GM19438 (cell line): ENCODE measurements around the gene EXT2.

Source experiments
- ATAC-seq: cut with Tn5 transposase; IDR thresholded peaks from one replicate; pipeline ENCODE4 v1.9.1; 2021; ENCODE audit warnings: low read depth; ENCODE audit not compliant: unreplicated experiment

EXT2 gene

DNA sequence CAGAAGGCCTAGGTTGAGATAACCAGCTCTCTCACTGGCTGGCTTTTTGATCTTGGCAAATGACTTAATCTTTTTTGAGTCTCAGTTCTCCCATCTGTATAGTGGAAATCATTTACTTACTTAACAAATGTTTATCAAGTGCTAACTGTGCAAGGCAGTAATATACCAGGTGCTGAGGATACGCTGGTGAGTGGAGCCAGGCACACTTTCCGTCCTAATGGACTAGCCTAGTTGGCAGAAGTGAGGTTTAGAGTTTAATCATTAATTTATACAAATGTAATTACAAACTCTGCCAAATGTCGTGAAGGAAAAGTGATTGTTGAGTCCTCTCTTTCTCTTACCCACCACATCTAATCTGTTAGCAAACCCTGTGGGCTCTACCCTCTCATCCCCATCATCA, 33.3 kb downstream of the EXT2 start:
- ATAC-seq, result no peak

DNA sequence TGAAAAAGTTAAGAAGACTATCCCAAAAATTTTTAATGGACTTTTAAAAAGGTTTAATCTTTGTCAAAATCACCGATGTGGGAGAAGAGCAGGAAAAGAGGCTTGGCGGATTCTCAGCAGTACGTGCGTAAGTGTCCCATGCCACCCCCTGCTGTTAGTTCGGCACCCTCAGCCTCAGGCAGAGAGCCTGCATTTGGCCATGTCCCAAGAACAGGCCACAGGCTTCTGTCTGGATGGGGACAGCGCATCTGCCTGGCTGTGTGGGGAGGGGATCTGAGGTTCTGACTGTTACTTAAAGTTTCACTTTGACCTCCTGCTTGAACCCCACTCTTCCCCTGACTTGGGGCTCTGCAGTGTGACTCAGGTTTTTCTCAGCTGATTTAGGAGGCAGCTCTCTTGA, 35.3 kb downstream of the EXT2 start:
- ATAC-seq, result no peak

DNA sequence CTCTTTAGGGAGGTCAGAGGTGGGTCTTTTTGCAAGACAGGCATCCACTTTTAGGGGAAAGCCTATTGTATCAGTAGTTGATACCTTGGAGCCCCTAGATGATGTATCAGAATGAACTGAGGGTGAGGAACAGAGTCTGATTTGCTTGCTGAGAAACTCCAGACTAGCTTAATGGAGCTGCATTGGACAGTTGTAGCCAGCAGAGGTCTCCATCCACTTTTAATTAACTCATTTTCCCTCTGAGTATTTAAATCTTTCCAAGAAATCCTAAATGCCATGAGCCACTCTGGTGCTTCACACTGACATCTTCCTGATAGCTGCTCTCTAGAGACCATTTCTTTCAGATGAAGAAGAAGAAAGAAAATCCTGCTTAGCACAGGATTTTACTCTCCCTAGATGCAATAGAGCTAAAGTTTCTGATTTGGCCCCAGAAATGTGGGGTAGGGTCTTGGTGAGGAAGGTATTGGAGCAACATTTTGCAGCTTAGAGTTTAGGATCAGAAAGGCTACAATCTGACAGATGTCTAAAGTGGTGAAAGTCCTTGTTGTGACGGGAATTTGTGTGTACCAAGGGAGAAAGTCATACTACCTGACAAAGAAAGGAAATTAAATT, 38.0 kb downstream of the EXT2 start:
- no peak for ATAC-seq

DNA sequence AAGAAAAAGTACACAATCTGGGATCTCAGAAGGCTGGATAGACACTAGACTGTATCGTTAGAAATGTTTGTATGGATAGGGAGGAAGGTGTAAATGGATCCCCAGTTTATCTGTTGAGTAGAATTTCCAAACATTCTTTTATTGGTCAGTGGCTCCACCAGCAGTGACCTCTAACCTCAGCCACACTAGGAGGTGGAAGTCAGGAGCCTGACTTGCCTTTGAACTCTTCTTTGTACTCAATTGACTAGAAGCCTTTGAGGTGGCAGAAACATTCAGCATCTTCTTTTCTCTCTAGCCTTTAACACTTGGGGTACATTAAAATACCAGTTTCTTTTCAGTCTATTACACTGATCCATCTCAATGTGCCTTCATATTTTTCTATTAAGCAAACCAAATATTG, 39.1 kb downstream of the EXT2 start:
- ATAC-seq, result no peak

DNA sequence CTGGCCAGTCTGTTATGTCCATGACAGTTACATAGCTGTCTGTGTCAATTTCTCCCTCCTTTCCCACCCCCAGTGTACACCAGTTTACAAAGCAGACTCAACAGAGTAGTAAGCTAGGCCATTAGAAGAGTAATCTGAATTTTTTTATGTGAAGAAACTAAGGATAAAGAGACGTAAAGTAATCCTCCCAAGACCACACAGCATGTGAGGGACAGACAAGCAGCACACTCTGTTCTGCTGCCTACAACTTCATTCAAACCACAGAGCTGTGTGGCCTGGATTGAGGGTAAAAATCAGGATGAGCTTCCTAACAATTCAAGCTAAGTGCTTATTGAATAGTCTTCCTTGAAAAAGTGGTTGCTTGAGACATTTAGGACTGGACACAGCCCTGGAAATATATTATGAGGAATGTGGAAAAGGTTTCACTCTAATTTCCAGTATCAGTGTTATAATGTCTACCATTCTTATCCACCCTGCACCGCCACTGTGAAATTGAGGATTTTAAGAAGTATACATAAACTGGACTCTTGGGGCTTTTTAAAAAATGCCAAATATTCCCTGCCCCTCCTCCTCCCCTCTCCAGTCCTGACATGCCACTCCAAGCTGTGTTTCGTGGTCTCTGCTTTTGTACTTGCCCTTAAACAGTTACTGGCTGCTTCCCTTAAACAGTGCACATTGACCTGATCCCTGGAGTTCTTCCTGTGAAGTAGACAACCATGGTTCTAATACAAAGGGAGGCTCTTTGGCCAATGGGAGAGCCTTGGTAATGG, 40.9 kb downstream of the EXT2 start:
- no peak for ATAC-seq

DNA sequence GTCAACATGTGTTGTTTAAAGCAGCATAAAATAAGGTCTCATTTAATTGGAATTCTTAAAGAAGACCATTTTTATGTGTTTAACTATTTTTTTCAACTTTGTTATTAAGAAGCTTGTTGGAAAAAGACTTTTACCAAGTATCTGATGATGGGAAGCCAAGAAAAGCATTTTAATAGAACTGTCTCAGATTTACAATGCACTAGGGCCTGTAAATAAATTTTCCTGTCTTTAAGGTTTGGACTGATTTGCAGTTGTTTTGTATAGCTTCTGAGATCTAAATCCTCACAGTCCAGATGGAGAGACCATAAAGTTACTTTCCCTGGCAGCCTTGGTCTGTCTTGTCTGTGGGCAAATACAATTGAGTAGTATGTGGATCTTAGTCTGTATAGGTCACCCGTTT, 41.6 kb downstream of the EXT2 start:
- ATAC-seq, result no peak

DNA sequence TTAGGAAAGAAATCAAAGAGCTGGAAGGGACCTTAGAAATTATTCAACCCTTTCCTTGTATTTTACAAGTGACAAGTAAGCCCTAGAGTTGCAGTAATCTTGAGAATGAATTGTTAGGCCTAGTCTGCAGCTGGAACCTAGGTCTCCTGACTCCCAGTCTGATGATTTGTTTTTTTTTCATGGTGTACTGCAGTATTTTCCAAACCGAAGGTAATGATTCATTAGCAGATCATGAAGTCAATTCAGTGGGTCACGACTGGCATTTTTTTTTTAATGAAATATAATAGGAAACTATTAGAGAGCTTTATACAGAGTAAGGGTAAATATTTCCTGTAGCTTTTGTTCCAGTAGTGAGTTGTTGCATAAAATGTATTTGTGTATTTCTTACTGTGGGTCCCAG, 42.8 kb downstream of the EXT2 start:
- no peak for ATAC-seq

DNA sequence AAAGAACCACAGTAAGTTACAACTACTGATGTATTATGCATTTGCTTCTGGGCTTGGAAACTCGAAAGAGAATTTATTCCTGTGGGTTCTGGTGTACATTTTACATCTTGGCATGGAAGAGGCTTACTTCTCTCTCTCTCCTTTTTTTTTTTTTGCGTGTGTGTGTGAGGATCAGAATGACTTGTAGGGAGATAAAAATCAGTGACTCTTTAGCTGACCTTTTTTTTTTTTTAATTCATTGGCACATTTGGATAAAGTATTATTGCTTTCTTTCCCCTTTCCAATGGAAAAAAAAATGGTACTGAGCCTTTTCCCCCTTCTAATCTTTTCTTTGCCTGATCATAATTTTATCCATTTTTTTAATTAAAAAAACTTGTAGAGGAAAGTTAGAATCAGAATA, 43.5 kb downstream of the EXT2 start:
- no peak for ATAC-seq

DNA sequence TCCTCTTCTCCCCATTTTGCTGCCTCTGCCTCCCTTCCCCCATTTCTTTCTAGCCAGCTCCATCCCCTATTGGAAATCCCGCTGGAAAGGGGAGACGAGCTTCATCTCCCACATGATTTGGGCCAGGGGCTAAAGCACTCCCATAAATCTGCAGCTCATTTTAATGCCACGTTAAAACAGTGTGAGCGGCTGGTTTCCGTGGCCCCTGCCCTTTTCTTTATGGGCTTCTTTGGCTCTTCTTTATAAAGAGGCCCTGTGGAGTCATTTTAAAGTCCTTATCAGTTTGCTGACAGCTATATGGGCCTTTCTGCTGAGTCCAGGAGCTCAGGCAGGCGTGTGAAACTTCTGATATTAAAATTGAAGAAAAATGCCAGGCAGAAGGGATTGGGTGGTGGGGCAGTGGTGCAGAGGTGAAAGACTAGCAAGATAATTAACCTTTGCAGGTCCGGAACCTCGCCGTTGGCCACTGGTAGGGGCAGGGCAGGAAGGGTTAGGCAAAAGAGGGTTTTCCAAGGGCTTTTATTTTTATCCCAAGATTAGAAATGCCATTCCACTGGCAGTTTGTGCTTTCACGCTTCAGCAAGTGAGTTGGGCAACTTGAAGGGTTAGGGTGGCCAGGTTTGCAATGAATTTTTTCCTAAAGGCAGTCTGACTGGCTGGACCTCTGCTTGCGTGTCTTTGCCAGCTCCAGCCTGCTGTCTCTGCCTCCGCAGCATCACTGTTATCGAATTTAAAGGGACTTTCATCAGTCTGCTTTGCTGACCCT, 44.3 kb downstream of the EXT2 start:
- ATAC-seq, result no peak

DNA sequence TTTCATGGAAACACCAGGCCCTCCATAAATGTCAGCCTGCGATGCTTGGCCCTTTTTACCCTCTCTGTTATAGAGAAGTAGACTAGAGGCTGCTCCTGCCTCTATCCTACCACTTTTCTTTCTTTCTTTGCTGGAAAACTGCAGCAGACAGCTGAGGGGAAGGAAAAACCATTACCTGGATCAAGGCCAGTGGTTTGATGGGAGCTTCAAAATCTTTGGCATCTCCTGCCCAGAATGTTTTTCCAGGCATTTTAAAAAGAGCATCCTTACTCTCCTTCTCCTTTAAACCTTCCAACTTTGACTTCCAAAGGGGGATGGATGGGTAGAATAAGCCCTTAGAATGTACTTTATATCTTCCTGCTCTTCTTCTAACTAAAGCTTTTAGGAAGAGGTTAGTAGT, 44.9 kb downstream of the EXT2 start:
- ATAC-seq, result no peak

DNA sequence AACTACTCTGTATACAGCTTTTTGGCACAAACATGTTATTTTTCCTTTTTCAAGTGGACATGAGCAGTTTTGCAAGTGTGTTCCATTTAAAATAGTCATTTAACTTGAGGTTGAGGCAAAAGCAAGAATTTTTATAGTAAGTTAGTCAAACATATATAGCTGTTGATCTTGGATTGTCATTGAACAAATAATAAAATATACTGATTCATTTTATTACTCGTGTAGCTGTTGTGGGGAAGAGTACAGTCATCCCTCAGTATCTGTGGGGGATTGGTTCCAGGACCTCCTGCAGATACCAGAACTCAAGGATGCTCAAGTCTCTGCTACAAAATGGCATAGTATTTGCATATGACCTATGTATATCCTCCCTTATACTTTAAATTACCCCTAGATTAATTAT, 45.3 kb downstream of the EXT2 start:
- ATAC-seq, result no peak

DNA sequence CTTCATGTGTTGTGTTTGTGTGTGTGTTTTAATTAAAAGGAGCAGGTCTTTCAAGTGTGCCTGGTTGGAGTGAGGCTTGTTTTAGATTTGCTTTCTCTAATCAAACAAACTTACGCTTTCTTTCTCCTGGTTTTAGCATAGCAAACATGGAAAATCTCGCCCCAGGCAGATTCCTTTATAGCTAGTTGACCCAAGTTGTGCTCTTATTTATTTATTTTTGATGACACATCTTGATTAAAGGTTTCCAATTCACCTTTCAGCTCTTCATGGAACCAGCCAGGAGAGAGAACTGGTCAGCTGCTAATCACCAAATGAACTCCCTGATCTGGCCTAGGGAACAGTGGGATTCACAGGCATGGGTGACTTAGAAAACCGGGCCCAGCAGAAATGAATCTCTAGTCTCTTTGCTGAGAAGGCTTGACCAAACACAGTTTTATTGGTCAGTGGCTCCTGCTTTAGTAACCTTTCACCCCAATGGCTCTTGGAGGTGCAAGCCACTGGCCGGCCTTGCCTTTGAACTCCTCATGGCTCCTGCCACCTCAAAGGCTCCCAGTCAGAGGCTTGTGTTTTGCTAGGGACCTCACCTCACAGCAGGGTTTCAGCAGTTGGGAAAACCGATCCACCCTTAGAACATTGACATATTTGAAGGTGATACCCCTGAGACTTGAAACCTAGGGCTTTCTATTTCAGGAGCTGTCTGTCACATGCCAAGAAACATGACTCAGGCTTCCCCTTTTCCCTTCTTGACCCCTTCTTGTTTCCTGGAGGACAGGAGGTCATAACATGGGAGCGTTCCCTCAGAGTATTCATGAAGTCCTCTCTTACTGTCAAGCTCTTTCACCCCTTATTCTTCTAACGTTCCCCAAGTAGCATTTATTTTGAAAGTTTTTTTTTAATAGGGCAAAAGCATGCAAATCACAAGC, 48.8 kb downstream of the EXT2 start:
- ATAC-seq, result no peak

DNA sequence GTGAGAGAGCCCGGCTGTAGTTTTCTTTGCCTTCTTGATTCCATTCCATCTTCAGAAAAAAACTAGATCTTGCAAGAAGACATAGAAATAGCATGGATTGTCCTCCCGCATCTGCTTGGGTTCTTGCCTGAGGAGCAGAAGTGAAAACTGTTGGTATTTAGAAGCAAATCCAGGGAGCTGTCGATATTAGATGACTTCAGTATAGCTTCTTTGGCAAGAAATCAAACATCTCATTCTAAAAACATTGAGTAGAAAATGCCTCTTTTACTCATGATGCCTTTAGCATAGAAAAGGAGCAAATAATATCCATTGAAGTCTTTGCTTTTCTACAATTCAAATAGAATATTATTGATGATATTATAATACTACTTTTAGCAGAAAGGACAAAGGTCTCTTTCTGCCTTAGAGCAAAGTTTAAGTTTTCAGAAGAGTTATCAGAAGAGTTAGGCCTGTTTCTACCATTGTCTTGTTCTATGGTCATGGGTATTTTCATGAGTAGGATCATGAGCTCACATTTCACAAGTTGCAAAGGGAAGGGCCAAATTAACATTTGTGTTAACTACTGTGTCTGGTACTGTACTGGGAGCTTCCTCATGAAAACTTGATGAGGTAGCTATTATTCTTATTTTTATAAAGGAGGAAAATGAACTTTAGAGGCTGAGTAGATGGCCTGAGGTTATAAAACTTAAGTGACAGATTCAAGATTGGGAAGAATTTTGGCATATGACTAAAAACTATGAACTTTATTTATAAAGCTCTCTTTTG, 49.7 kb downstream of the EXT2 start:
- ATAC-seq, result no peak

DNA sequence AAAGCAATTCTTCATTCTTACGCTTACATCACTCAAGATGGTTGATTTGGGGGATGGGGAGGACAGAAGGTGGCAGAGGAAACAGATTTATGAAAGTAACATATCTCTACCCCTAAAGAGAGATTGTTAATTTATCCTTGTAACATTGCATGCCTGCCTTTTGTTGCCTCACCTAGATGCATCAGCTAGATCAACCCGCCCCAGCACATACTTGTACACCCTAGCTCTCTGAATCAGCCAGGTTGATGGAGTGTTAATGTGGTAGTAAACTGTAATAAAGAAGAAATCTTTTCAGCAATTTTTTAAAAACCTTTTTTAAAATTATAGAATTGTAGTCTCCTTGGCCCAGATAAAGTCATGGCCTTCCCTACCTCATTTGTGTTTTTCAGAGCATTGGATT, 51.5 kb downstream of the EXT2 start:
- ATAC-seq, result no peak

DNA sequence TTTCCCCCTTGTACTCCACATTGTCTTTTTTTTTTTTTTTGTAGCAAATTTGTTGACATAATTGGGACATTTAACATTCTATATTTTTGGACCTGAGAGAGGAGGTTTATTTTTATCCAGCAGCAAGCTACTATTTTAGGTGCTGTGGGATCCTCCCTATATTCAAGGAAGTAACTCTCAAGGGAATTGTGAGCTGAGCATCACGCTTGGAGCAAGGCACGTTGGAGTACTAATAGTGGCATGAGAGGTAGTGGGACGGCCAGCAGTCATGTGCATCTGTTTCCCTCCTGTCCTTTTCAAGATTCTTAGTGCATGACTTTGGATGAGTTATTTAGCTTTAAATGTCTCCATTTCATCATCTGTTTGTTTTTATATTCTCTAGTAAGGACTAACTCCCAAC, 52.3 kb downstream of the EXT2 start:
- ATAC-seq, result no peak

DNA sequence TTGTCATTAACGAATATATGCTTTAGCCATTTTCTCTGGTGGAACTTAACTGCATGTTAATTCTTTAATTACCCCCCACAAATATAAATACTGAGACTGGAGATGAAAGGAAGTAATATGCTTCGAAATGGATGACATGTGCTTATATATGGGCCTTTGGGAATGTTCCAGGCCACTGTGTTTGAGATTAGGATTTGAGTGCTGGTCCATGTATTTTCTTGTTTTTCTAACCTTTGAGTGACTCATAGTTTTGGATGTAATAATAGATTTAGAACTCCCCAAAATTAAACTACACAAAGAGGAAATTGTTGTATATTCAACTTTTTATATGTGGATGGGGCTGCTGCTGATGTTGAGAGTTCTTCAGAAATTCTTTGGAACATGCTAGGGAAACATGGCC, 54.2 kb downstream of the EXT2 start:
- ATAC-seq, result no peak

DNA sequence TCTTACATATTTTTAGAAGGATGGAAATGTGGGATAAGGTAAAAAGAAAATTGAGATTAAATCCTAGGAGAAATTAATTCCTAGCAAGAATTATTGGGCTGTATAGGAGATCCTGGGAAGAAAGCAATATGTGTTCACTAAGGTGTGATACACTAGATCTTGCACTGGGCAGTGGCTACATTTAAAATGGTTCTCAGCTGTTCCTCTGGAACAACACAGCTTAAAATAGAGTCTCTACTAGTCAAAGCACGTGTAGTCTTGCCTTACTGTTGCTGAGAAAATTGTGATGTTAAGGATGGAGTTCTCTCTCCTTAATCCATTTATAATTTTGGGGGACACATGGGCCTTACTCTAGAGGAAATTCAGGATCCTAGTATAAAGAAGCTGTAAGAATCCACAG, 54.9 kb downstream of the EXT2 start:
- ATAC-seq, result no peak

DNA sequence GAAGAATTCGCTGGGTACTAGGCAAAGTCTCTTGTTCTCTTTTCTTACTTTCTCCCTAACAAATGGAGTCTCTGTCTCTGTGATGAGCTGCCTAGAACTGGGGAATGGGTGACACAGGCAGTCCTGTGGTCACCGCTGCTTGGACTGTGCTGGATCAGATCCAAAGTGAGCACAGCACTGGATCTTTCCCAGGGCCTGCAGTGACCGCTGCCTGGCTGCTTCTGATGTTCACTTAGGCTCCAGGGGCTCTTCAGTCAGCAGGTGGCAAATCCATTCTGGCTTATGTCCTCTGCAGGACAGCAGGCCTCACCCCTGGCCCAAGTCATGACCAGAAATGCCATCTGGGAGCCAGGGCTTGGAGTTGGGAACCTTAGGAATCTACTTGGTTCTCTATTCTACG, 61.5 kb downstream of the EXT2 start:
- no peak for ATAC-seq

DNA sequence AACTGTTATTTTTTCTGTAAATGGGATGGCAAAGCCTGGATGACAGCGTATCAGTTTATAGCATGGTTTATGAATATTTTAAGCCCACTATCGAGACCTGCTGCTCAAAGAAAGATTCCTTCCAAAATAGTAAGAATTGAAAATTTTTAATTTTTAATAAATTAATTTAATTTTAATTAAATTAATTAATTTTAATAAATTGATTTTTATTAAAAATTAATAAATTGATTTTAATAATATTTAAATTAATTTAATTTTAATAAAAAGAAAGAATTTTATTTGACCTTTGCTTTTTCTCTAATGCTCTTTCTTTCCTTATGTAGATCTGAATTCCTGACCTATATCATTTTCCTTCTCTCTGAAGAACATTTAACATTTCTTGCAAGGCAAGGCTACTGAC, 62.9 kb downstream of the EXT2 start:
- ATAC-seq, result no peak
